GM23338 (cell line): Measurements from ENCODE around the gene ETV5. TPM values are rescaled to one million over a fixed set of nuclear protein-coding genes. Genes with fewer than 3 reads are reported as not detected.

ENCODE experiments used
- ATAC-seq: fragments of 200-7000 bp; cut with Tn5 transposase; 3 replicates; pipeline ENCODE4 v1.9.1; 2020
- DNase-seq: peaks from one replicate; pipeline ENCODE4 v3.0.0-alpha.2; 2015; ENCODE audit warnings: low spot score
- H2AFZ ChIP-seq: fragments of 200-600 bp; sonication (generic); 2 replicates; pipeline ENCODE4 v1.8.0; 2016; ENCODE audit warnings: antibody characterized with exemption, mild to moderate bottlenecking, moderate library complexity
- H3F3A ChIP-seq: fragments of 200-600 bp; sonication (generic); replicated peaks from 2 replicates; pipeline ENCODE4 v1.8.0; 2017; ENCODE audit warnings: antibody characterized with exemption, mixed run types, low read depth
- H3K27ac ChIP-seq: fragments of 200-600 bp; sonication (generic); 2 replicates; pipeline ENCODE4 v1.6.1; 2016; ENCODE audit warnings: low read depth
- H3K27me3 ChIP-seq: fragments of 200-600 bp; sonication (generic); 2 replicates; pipeline ENCODE4 v1.8.0; 2016; ENCODE audit warnings: mild to moderate bottlenecking, mixed run types, moderate library complexity; ENCODE audit not compliant: insufficient read depth
- H3K36me3 ChIP-seq: fragments of 200-600 bp; sonication (generic); 2 replicates; pipeline ENCODE4 v1.8.0; 2016; ENCODE audit warnings: mild to moderate bottlenecking; ENCODE audit not compliant: insufficient read depth
- H3K4me1 ChIP-seq: fragments of 200-600 bp; sonication (generic); 2 replicates; pipeline ENCODE4 v1.8.0; 2016; ENCODE audit warnings: mild to moderate bottlenecking, moderate library complexity; ENCODE audit not compliant: insufficient read depth
- H3K4me2 ChIP-seq: fragments of 200-600 bp; sonication (generic); 2 replicates; pipeline ENCODE4 v1.7.1; 2017; ENCODE audit warnings: mixed run types
- H3K4me3 ChIP-seq: fragments of 200-600 bp; sonication (generic); 2 replicates; pipeline ENCODE4 v1.6.1; 2016; ENCODE audit warnings: mixed run types
- H3K79me2 ChIP-seq: fragments of 200-600 bp; sonication (generic); replicated peaks from 2 replicates; pipeline ENCODE4 v1.8.0; 2017; ENCODE audit warnings: mild to moderate bottlenecking; ENCODE audit not compliant: insufficient read depth
- H3K9me2 ChIP-seq: fragments of 200-600 bp; sonication (generic); 2 replicates; pipeline ENCODE4 v1.8.0; 2017; ENCODE audit not compliant: insufficient read depth
- H4K20me1 ChIP-seq: fragments of 200-600 bp; sonication (generic); replicated peaks from 2 replicates; pipeline ENCODE4 v1.8.0; 2017; ENCODE audit warnings: mild to moderate bottlenecking; ENCODE audit not compliant: insufficient read depth
- H3K27ac Mint-ChIP-seq: 2 replicates; pipeline ENCODE4 v1.8.0; 2020; ENCODE audit warnings: inconsistent platforms, mild to moderate bottlenecking, moderate library complexity, mixed read lengths
- H3K27me3 Mint-ChIP-seq: 3 replicates; pipeline ENCODE4 v1.8.0; 2022; ENCODE audit warnings: low read depth, mild to moderate bottlenecking, moderate library complexity, mixed read lengths, inconsistent platforms; ENCODE audit not compliant: insufficient read depth, poor library complexity
- H3K36me3 Mint-ChIP-seq: 3 replicates; pipeline ENCODE4 v1.8.0; 2021; ENCODE audit warnings: low read depth, mild to moderate bottlenecking, inconsistent platforms, moderate library complexity, mixed read lengths
- H3K4me1 Mint-ChIP-seq: 3 replicates; pipeline ENCODE4 v1.8.0; 2020; ENCODE audit warnings: mild to moderate bottlenecking, inconsistent platforms, mixed read lengths
- H3K4me3 Mint-ChIP-seq: 3 replicates; pipeline ENCODE4 v1.8.0; 2021; ENCODE audit warnings: moderate library complexity, mild to moderate bottlenecking, inconsistent platforms, mixed read lengths
- H3K9me3 Mint-ChIP-seq: 3 replicates; pipeline ENCODE4 v1.8.0; 2020; ENCODE audit warnings: moderate library complexity, mild to moderate bottlenecking, inconsistent platforms, mixed read lengths
- CREB1 ChIP-seq: fragments of 250-450 bp; sonication (Bioruptor Pico); IDR thresholded peaks from 2 replicates; pipeline ENCODE4 v1.5.0; 2020; ENCODE audit warnings: low read depth, mild to moderate bottlenecking, moderate library complexity
- CTCF ChIP-seq, 2 experiments: fragments of 200-600 bp in 1 of 2; sonication (generic) in 1 of 2; conservative IDR thresholded peaks; 2 replicates each; pipeline versions ENCODE4 v1.5.1 to v1.6.1; 2016 to 2017; ENCODE audit warnings: antibody characterized with exemption in 2 of 2, low read depth in 2 of 2, mild to moderate bottlenecking in 2 of 2, moderate library complexity in 1 of 2
- ETS1 ChIP-seq: IDR thresholded peaks from 2 replicates; pipeline ENCODE4 v1.6.1; 2016; ENCODE audit warnings: antibody characterized with exemption
- EZH2 ChIP-seq: fragments of 200-600 bp; sonication (generic); IDR thresholded peaks from one replicate; pipeline ENCODE4 v1.8.0; 2017; ENCODE audit warnings: antibody characterized with exemption, mild to moderate bottlenecking, low read depth; ENCODE audit not compliant: unreplicated experiment
- EZH2phosphoT487 ChIP-seq: fragments of 200-600 bp; sonication (generic); IDR thresholded peaks from one replicate; pipeline ENCODE4 v1.8.1; 2018; ENCODE audit warnings: antibody characterized with exemption; ENCODE audit not compliant: unreplicated experiment
- JUNB ChIP-seq: IDR thresholded peaks from one replicate; pipeline ENCODE4 v1.6.1; 2016; ENCODE audit warnings: antibody characterized with exemption; ENCODE audit not compliant: unreplicated experiment
- NANOG ChIP-seq: IDR thresholded peaks from 2 replicates; pipeline ENCODE4 v1.6.1; 2016; ENCODE audit warnings: antibody characterized with exemption, borderline replicate concordance
- STAT1 ChIP-seq: IDR thresholded peaks from one replicate; pipeline ENCODE4 v1.6.1; 2016; ENCODE audit warnings: antibody characterized with exemption; ENCODE audit not compliant: unreplicated experiment
- ZNF114 ChIP-seq: fragments of 250-450 bp; sonication (Bioruptor Pico); IDR thresholded peaks from 2 replicates; pipeline ENCODE4 v1.5.0; 2020; ENCODE audit warnings: mild to moderate bottlenecking, moderate library complexity
- ZNF331 ChIP-seq: fragments of 250-450 bp; sonication (Bioruptor Pico); IDR thresholded peaks from 2 replicates; pipeline ENCODE4 v1.5.0; 2020; ENCODE audit warnings: low read depth, mild to moderate bottlenecking, moderate library complexity
- polyA plus RNA-seq: library from polyadenylated mRNA; unstranded; fragments of >200 nt; fragmentation: Nextera tagmentation; extraction: Ambion mirVana; gene quantifications from 2 replicates; pipeline ENCODE4 v1.2.1, GENCODE V29; 2016
- total RNA-seq: library from RNA; depleted of rRNA; stranded (reverse); fragments of >200 nt; shearing (Covaris generic); gene quantifications from 2 replicates; pipeline ENCODE4 v1.2.3, GENCODE V29; 2014
- TF ChIP-seq, protein P1 (sequence below): IDR thresholded peaks from one replicate; pipeline ENCODE4 v1.6.1; 2018; ENCODE audit warnings: antibody characterized with exemption; ENCODE audit not compliant: unreplicated experiment

Gene ETV5
- total and polyA plus RNA-seq, 2 experiments from 2014 or later, result 33.5 to 57.1 TPM

DNA sequence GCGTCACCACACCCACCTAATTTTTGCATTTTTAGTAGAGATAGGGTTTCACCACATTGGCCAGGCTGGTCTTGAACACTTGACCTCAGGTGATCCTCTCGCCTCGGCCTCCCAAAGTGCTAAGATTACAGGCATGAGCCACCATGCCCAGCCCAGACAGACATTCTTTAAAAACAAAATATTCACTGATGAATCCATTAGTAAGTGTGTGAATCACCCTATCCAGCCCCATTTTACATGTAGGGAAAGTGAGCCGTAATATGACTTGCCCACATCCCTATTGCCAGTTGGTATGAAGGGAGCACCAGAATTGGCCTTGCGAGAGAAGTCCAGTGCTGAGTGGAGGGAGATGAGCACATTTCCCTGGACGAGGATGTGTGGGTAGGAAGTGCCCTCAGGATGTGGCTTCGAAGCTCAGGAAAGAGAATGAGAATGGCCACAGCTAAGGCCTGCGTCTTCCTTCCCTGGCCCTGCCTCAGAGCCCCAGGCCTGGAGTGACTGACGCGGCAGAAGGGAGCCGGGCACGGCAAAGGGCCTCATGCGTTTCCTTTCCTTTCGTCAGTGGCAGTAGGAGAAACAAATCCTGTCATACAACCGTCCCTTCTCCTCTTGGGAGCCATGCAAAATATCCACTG lies 28.3 kb upstream of the ETV5 start:
- Mint-ChIP-seq H3K4me3 (no peak overlapping the region), H3K27ac (no peak overlapping the region), H3K4me1 (peaks cover 3% of the 10 kb centered on the region; the same call in 2 of the 3 replicates), H3K27me3 (peaks cover 4% of the 10 kb centered on the region), H3K36me3 (no peaks in the 10 kb centered on the region), H3K9me3 (no peaks in the 10 kb centered on the region)
- Histone ChIP-seq H3K79me2 (no peaks in the 10 kb centered on the region), H3K4me3 (no peak overlapping the region), H2AFZ (peak overlapping the region; percentile 47; the same call in 1 of the 2 replicates), H3K36me3 (no peaks in the 10 kb centered on the region), H3K9me2 (no peaks in the 10 kb centered on the region), H3K4me2 (no peak overlapping the region), H3K27me3 (no peaks in the 10 kb centered on the region), H3F3A (no peaks in the 10 kb centered on the region), H3K27ac (no peak overlapping the region), H4K20me1 (no peaks in the 10 kb centered on the region), H3K4me1 (peaks cover under 1% of the 10 kb centered on the region; the same call in 1 of the 2 replicates)
- ATAC-seq (no peak; the same call in 2 of the 3 replicates), DNase-seq (no peak)
- TF ChIP-seq EZH2 (no peak), STAT1 (no peak), ETS1 (no peak)
- TF ChIP-seq, protein P1, sequence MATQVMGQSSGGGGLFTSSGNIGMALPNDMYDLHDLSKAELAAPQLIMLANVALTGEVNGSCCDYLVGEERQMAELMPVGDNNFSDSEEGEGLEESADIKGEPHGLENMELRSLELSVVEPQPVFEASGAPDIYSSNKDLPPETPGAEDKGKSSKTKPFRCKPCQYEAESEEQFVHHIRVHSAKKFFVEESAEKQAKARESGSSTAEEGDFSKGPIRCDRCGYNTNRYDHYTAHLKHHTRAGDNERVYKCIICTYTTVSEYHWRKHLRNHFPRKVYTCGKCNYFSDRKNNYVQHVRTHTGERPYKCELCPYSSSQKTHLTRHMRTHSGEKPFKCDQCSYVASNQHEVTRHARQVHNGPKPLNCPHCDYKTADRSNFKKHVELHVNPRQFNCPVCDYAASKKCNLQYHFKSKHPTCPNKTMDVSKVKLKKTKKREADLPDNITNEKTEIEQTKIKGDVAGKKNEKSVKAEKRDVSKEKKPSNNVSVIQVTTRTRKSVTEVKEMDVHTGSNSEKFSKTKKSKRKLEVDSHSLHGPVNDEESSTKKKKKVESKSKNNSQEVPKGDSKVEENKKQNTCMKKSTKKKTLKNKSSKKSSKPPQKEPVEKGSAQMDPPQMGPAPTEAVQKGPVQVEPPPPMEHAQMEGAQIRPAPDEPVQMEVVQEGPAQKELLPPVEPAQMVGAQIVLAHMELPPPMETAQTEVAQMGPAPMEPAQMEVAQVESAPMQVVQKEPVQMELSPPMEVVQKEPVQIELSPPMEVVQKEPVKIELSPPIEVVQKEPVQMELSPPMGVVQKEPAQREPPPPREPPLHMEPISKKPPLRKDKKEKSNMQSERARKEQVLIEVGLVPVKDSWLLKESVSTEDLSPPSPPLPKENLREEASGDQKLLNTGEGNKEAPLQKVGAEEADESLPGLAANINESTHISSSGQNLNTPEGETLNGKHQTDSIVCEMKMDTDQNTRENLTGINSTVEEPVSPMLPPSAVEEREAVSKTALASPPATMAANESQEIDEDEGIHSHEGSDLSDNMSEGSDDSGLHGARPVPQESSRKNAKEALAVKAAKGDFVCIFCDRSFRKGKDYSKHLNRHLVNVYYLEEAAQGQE, result no peak

GRCh38 chr3:186133980-186134379 lies 25.1 kb upstream of the ETV5 start:
- no peaks in the 10 kb centered on the region for H3K27me3 ChIP-seq
- Mint-ChIP-seq H3K4me1 (peaks cover 14% of the 10 kb centered on the region), H3K4me3 (no peak overlapping the region), H3K27me3 (peaks cover 1% of the 10 kb centered on the region), H3K36me3 (no peaks in the 10 kb centered on the region), H3K9me3 (no peaks in the 10 kb centered on the region), H3K27ac (no peak overlapping the region)
- no peaks in the 10 kb centered on the region for H3F3A ChIP-seq
- H3K4me3 ChIP-seq, result no peak overlapping the region
- no peaks in the 10 kb centered on the region for H3K36me3 ChIP-seq
- H3K27ac ChIP-seq, result no peak overlapping the region
- DNase-seq (no peak), ATAC-seq (no peak)
- H3K79me2 ChIP-seq, result no peaks in the 10 kb centered on the region
- no peak overlapping the region for H2AFZ ChIP-seq
- no peak overlapping the region for H3K4me2 ChIP-seq
- H3K9me2 ChIP-seq, result no peaks in the 10 kb centered on the region
- no peaks in the 10 kb centered on the region for H4K20me1 ChIP-seq
- H3K4me1 ChIP-seq, result peaks cover 8% of the 10 kb centered on the region
- no peak for TF ChIP-seq JUNB
- no peak for TF ChIP-seq NANOG
- TF ChIP-seq CREB1 (CRISPR knock-in tag), result no peak
- TF ChIP-seq ZNF331 (CRISPR knock-in tag), result no peak
- TF ChIP-seq STAT1, result no peak
- TF ChIP-seq, protein P1, result no peak
- no peak for TF ChIP-seq EZH2
- TF ChIP-seq EZH2phosphoT487, result no peak
- TF ChIP-seq ZNF114, result no peak
- TF ChIP-seq ETS1, result no peak
- TF ChIP-seq CTCF (conservative IDR thresholded peaks at IDR 0.05; ENCODE audit: low read depth in 2 of 2), result no peak
